NCI-H82 (cell line): Measurements from ENCODE around the gene DTNBP1.

Experiments used
- DNase-seq: peaks from one replicate; lab custom pipeline; 2025; lab: John Stamatoyannopoulos, UW

DTNBP1 gene

DNA sequence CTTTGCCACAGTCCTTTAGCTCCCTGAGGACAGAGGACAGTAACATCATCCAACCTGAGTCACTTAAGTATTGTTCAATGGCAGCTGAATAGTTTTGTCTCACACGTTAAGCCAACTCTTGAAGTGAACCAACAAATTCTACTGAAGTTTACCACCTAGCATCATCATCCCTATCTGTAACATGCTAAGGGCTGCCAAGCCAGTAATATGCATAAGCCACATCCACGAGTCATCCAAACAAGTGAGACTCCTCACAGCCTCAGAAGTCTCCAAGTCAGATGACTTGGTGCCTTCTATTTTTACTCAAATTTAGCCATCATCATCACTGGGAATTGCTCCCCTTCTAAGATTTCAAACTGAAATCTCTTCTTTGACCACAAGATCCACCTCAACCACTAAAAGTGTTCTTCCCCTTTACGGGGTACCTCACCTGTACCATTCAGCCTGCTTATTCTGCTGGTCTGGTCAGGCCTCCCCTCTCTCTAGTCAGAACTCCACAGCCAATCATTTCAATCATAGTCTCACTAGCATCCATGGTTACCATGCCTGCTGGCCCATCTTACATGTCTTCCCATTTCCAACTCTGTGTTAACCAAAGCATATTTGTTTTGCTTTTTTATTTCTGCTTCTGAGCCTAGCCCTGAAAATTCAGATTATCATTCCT is 73.7 kb downstream of the DTNBP1 start:
- DNase-seq = no peak

DNA sequence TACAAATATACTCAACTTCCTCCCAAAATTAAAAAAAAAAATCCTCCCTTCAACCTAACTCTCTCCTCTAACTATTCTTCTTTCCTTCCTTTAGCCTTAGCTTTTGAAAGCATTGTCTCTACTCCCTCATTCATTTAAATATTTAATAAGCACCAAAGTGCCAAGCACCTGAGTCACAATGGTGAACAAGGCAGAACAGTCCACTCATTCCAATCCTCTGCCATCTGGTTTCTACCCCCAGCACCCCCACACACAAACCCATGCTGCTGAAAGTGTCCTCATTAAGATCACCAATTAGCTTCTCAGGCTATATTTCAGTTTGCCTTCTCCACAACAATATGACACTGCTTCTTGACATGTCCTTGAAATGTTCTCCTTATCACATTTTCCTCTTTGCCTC is 76.3 kb downstream of the DTNBP1 start:
- DNase-seq = no peak

DNA sequence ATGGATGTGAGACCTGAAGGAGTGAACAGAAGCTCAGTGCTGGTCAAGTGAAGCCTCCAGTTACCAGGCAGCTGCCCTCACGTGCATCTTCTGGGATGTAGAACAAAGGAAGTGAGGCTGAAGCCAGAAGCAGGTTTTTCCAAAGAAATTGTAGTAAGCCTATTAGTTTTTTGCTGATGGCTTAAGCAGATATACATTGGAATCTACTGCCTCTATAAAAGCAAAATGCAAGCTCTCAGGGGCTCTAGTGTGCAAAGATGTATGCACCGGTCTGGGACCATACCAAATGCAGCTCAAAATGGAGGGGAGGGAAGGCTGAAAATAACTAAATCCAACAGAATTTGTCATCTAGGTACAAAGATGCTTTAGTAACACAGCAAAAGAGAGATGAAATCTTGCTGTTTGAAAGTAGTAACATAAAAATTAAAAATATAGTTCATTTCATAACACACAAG is 77.0 kb downstream of the DTNBP1 start:
- DNase-seq = no peak

DNA sequence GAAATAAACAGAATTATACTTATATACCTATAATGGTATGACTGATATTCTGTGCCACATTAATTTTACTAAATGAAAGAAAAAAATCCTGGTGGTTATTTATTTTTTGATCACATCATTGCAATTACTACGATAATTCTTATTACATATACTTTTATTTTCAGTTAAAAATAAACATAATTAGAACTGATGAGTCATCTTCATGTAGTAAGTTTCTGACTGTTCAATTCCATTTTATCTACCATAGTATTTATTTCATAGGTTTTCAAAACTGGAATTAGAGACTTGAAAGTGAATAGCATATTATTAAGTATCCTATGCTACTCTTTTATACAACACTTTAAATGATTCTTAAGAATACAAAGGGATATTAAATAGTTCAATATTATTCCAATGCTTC is 80.3 kb downstream of the DTNBP1 start:
- DNase-seq = no peak

DNA sequence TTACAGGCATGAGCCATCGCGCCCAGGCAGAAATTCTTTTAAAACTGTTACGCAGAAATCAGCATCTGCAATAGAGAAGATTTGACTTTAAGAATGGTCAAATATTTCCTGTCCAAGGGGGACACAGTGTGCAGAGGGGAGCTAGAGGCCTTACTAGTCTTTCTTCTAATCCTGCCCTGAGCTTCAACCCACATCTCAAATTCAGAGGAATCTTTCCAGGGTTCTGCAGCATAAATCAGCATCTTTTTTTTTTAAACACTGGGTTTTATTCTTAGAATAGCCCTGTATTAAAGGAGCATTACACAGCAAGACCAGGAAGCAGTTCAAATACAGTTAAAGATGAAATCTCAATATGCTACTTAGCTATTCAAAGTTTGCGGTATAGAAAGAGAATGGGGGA is 81.1 kb downstream of the DTNBP1 start:
- no peak for DNase-seq

DNA sequence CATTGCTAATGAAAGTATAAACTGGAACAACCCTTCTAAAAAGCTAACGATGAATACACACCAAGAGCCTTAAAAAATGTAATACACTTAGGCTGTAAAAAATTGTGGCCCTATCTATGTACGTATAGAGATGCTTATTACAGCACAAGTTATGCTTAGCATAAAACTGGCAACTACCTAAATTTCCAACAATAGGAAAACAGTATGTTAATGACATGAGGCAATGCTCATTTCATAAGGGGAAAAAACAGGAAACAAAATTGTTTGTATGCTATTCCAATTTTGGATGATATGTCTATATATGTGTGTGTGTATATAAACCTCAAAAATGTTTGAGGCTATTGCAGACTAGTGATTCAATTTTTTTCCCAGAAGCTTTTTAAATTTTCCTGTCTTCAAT is 82.5 kb downstream of the DTNBP1 start:
- no peak for DNase-seq

DNA sequence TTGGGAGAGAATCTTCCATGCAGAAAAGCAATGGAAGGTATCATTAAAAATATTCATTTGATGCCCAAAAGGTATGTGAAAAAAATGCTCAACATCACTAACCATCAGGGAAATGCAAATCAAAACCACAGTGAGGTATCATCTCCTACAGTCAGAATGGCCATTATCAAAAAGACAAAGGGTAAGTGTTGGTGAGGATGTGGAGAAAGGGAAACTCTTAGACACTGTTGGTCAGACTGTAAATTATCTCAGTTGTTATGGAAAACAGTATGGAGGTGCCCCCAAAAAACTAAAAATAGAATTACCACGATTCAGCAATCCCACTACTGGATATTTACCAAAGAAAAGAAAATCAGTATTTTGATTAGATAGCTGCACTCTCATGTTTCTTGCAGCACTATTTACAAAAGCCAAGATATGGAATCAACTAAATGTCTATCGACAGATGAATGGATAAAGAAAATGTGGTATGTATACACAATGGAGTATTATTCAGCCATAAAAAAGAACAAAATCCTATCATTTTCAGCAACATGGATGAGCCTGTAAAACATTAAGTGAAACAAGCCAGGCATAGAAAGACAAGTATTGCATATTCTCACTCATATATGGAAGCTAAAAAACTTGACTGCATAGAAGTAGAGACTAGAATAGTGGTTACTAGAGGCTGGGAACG is 84.0 kb downstream of the DTNBP1 start:
- DNase-seq = no peak

DNA sequence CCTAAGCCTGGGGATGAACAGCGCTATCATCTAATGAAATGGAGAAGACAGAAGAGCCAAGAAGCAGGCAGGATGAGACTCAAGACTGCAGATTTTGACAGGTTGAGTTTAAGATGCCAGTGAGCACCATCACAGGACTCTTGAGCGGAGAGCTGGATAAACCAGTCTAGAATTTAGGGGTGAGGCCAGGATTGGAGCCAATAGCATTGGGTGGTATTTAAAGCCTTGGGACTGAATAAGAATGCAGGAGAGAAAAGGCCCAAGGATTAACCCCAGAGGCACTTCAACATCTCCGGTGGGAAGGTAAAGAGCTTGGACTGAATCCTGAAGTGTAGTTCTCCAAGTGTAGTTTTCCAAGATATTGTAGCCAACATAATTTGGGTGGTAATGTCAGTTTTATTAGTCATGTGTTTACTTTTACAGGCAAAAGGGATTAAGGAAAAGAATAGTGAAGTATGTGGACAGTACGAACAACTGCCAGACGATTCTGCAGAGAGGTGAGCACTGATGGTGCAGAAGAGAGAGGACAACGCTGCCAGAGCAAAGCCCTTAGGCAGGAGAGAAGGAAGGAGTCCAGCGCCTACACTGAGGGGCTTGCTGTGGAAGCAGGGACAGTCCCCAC is 85.2 kb downstream of the DTNBP1 start:
- DNase-seq = no peak

DNA sequence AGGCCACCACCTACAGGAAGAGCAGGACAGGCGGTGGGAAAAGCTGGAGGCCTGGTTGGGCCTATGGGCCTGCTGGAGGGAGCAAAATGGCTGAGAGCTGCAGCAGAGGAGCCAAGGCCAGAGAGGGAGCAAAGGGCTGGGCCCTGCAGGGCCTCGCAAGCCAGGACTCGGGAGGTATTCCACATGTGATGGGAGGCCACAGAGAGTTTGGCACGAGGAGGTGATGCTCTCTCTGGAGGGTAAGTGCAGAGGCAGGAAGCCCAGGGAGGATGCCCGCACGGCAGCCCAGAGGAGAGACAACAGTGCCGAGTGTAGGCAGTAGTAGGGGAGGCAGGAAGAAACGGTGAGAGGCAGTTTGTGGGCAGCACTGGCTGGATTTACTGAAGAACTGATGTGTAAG is 85.7 kb downstream of the DTNBP1 start:
- no peak for DNase-seq

DNA sequence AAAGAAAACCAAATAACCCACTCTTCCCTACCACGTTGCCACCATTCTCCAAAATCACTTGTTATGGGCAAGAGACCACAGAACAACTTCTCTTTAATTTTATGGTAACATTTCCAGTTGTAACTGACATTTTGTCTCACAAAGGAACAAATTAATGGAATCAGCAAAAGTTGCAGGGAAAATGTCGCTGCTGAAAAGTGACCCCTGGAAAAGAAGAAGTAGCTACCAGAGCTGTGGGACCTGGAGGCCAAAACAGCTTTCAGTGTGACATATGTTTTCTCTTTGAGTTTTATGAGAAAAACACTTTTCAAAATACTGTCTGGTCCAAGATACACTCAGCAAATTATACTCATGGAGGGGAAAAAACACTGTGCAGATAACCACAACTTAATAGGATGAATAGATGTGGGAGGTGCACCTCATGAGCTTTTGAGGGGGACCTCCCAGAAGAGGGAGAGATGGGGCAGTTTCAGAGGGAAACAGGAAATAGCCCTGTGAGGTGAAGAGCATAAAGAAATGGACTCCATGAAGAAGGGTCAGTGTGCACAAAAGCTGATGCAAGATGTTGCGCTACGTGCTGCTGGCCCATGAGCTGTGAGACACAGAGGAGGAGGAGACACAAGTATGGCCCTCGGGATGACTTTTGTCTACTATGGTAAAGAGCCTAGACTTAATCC is 87.3 kb downstream of the DTNBP1 start:
- DNase-seq = no peak

DNA sequence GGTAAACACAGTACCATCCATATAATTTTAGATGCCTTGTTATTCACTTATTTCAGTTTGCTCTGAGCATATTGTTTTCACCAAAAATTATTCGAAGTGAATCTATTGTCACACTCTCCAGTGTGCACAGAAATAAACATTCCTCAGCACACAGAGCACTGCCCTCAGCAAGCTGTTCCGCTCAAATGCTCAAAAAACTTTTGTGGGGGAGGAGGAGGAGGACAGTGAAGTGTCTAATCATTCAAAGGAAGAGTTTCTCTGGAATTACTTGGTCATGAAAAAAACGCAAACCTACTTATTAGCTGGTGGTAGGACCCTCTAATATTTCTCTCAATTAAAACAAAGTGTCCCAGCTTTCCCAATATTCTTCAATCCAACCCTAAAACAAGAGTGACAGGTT is 88.3 kb downstream of the DTNBP1 start:
- no peak for DNase-seq

DNA sequence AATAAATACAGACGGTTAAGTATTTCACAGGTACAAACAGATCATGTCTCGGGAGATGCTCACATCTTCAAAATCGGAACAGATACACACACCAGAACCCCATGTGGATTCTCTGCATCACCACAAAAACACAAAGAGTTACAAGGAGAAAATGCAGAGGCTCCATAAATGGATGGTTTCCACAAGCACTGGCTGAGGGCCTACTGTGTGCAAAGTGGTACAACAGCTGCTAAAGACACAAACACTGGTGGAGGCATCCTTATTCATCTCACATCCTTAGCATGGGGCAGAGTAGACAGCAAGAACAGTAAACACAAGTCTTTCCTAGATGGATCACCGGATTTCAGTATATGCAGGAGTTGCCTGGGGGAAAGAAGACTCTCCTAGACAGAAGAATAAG is 88.8 kb downstream of the DTNBP1 start:
- no peak for DNase-seq

DNA sequence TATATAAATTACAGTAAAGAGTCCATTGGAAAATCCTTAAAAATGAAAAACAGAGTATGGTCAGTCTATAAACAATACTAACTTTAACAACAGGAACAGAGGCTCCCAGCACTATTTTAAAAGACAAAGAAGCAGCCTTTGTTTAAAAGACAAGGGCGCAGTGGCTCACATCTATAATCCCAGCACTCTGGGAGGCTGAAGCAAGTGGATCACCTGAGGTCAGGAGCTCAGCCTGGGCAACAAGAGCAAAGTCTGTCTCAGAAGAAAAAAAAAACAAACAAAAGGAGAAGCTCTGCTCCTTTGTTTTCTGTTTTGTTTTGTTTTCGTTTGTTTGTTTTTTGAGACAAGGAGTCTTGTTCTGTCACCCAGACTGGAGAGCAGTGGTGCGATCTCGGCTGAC is 89.4 kb downstream of the DTNBP1 start:
- peak; percentile 49 for DNase-seq

DNA sequence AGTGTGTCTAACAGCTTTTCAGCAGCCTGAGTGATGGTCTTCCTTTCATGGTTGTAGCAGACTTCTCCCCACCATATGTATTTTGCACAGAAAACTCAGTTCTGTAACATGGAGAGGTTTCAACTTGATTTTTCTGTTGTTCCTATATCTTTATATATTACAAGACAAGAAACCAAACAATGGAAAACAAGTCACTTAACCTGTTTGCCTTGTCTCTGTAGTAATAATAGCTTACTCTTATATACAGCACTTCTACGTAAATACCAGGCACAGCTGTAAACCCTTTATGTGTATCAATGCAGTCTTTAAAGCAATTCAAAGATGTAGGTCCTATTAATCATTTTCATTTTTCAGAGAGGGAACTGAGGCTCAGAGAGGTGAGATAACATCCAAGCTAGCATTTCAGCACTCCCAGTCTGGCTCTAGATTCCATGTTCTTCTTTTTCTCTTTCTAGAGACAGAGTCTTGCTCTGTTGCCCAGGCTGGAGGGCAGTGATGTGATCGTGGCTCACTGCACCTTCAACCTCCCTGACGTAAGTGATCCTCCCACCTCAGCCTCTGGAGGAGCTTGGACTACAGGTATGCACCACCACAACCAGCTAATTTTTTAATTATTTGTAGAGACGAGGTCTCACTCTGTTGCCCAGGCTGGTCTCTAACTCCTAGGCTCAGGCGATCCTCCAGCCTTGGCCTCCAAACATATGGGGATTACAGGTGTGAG is 90.4 kb downstream of the DTNBP1 start:
- DNase-seq = no peak

DNA sequence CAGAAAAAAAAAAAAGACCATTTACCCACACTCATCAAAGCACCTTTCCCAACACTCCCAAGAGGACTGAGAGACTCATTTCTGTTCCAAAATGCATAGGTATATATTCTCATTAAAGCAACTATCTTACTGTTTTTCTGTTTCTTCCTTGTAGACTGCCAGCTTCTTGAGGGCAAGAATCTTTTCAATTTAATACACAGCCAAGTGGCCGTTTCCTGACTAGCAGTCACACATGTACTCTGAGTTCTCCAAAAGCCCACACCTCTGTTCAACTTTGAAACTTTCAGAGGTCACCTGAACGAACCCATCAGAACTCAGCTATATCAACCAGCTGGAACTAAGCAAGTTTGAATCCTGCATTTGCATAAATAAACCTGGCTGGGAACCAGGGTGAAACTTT is 92.7 kb downstream of the DTNBP1 start:
- DNase-seq = no peak

DNA sequence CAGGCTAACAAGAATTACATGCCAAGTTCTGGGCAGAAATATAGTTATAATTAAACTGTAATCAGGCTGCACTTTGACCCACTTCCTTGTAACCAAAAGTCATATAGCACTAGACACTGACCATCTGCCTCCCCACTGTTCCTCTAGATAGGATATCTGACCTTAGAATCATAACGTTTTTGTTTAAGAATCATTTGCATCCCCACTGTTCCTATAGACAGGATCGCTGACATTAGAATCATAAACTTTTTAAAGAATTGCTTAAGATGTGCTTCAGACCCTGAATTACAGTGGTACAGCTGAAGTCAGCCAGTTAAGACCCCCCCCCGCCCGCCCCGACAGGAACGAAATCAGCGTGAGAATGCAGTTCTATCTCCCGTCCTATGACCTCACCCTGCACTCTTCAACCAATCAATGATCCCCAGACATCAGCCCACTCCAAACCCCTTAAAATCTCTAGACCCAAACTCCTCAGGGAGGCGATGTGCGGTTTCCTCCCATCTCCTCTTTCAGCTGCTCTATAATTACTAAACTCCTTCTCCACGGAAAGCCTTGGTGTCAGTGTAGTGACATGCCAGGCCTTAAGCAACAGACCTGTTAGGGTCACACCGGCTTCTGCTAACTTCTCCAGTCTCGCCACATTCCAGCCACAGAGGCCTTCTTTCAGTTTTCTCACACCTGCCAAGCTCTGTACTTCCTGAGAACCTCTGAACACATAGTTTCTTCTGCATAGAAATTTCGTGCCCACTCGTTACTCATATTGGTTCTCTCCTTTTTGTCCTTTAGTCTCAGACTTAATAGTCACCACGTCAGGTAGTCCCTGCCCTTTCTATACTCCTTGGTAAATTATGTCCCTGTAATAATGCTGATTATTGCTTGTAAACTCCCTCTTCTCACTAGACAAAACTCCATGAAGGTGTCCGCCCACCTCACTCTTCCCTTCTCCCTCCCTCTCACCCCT is 93.5 kb downstream of the DTNBP1 start:
- DNase-seq = no peak

DNA sequence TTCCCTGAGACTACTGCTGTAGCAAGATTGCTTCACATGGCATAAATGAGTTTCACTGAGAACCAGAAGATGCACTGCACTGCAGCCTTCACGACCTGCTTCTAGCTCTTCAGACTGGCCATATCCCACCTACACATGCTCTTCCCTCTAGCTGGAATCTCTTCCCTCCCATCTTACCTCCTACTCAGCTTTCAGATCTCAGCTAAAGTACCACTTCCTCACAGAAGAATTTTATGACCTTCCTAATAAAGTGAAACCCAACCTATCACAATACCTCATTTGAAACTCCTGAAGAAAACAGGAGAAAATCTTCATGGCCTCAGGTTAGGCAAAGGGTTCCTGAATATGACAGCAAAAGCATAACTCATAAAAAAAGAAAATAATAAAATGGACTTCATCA is 99.9 kb downstream of the DTNBP1 start:
- DNase-seq = no peak

DNA sequence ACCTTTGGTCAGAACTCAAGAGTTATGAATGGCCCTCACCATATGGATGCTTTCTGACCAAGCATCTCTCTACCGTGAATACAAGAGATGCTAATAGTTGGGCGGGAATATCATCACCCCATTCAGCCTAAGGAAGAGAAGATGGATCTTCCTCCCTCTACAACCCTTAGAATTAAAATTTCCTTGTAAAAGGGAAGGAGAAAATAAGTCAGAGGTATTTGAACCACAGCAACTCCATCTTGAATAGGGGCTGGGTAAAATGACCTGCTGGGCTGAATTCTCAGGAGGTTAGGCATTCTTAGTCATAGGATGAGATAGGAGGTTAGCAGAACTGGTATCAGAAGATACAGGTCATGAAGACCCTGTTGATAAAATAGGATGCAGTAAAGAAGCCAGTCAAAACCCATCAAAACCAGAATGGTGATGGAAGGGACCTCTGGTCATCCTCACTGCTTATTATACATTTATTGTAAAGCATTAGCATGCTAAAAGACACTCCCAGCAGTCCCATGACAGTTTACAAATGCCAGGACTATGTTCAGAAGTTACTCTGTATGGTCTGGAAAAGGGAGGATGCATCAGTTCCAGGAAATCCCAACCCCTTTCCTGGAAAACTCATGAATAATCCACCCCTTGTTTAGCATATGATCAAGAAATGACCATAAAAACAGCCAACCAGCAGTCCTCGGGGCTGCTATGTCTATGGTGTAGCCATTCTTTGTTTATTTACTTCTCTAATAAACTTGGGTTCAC is 101.2 kb downstream of the DTNBP1 start:
- no peak for DNase-seq

DNA sequence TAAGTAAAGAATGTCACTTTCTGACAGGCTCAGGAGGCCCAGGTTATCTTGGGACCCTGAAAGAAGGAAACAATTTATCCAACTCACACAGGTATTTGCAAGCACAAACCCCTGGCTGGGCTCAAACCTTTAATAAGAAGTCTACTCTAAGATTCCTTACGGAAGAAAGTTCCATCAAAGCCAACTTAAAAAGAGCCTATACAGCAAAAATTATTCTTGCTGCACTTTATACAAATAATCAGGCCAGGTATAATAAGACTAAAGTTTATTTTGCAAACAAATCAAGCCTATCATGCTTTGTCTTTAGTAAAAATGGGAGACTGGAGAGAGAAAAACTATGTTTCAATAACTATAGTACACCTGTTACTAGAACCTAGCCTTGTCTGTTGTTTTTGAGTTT is 102.1 kb downstream of the DTNBP1 start:
- no peak for DNase-seq

DNA sequence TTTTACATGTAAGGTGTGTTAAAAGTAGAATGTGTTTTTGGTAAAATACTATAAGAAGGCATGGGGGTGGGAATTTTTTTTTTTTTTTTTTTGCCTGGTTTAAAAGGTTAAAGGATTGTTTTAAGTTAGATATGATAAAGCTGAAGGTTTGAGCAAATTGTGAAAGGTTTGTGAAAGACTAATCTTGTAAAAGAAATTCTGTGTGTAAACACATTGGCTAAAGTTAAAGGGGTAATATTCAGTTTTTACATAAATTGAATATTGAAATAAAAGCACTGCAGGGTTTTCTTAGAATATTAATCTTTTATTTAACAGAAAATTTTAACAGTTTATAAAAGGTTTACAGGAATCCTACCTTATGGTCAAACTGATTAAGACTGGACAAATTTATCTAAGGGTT is 105.7 kb downstream of the DTNBP1 start:
- DNase-seq = no peak
